WERI-Rb-1 (cell line): Measurements from ENCODE around the gene MT1A.

Experiments used
- DNase-seq: peaks from one replicate; pipeline ENCODE4 v3.0.0-alpha.2; 2020
- H3K27ac ChIP-seq: fragments of 250-450 bp; sonication (Bioruptor Pico); 2 replicates; pipeline ENCODE4 v1.5.1; 2020; ENCODE audit warnings: mild to moderate bottlenecking, moderate library complexity
- H3K27me3 ChIP-seq: fragments of 250-450 bp; sonication (Bioruptor Pico); 2 replicates; pipeline ENCODE4 v1.5.1; 2021; ENCODE audit warnings: mild to moderate bottlenecking, low read depth, moderate library complexity; ENCODE audit not compliant: insufficient read depth, severe bottlenecking
- H3K36me3 ChIP-seq: fragments of 250-450 bp; sonication (Bioruptor Pico); 2 replicates; pipeline ENCODE4 v1.5.1; 2020; ENCODE audit warnings: mild to moderate bottlenecking, moderate library complexity
- H3K4me3 ChIP-seq: 2 replicates; pipeline ENCODE4 v1.5.1; 2011; ENCODE audit warnings: low read depth, mild to moderate bottlenecking, control low read depth, low read length
- H3K9me3 ChIP-seq: fragments of 250-450 bp; sonication (Bioruptor Pico); 2 replicates; pipeline ENCODE4 v1.5.1; 2021; ENCODE audit warnings: mild to moderate bottlenecking, moderate library complexity; ENCODE audit not compliant: severe bottlenecking
- TF ChIP-seq, protein P1 (sequence below): IDR thresholded peaks from 2 replicates; pipeline ENCODE4 v1.5.1; 2011; ENCODE audit warnings: low read depth, mild to moderate bottlenecking, control low read depth, inconsistent platforms, low read length

The MT1A gene

GRCh38 chr16:56631197-56631596, 7.3 kb upstream of the MT1A start:
- no peak for DNase-seq
- no peaks in the 10 kb centered on the region for H3K9me3 ChIP-seq
- H3K36me3 ChIP-seq: no peaks in the 10 kb centered on the region
- TF ChIP-seq, protein P1, sequence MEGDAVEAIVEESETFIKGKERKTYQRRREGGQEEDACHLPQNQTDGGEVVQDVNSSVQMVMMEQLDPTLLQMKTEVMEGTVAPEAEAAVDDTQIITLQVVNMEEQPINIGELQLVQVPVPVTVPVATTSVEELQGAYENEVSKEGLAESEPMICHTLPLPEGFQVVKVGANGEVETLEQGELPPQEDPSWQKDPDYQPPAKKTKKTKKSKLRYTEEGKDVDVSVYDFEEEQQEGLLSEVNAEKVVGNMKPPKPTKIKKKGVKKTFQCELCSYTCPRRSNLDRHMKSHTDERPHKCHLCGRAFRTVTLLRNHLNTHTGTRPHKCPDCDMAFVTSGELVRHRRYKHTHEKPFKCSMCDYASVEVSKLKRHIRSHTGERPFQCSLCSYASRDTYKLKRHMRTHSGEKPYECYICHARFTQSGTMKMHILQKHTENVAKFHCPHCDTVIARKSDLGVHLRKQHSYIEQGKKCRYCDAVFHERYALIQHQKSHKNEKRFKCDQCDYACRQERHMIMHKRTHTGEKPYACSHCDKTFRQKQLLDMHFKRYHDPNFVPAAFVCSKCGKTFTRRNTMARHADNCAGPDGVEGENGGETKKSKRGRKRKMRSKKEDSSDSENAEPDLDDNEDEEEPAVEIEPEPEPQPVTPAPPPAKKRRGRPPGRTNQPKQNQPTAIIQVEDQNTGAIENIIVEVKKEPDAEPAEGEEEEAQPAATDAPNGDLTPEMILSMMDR: no peak
- H3K27me3 ChIP-seq: no peaks in the 10 kb centered on the region
- H3K4me3 ChIP-seq: no peak overlapping the region
- H3K27ac ChIP-seq: no peak overlapping the region

GRCh38 chr16:56631832-56632155, 6.7 kb upstream of the MT1A start:
- TF ChIP-seq, protein P1: no peak
- Histone ChIP-seq H3K27me3 (no peaks in the 10 kb centered on the region), H3K9me3 (no peaks in the 10 kb centered on the region), H3K27ac (no peak overlapping the region), H3K36me3 (no peaks in the 10 kb centered on the region), H3K4me3 (no peak overlapping the region)
- DNase-seq: no peak

GRCh38 chr16:56632156-56632847, 6.2 kb upstream of the MT1A start, which contains the start of gene MT1M:
MT1M (plus strand) TSS chr16:56632659; CDS start chr16:56632732, 73 bp downstream.
- no peak for DNase-seq
- TF ChIP-seq, protein P1: no peak
- no peak within 1 kb of the TSS for H3K27ac ChIP-seq
- no peak within 1 kb of the TSS for H3K4me3 ChIP-seq
- H3K9me3 ChIP-seq: no peaks in the 10 kb centered on the region
- H3K36me3 ChIP-seq: no peaks in the 10 kb centered on the region
- H3K27me3 ChIP-seq: no peaks in the 10 kb centered on the region

- Histone ChIP-seq H3K27me3 (no peaks in the 10 kb centered on the region), H3K27ac (no peak overlapping the region), H3K9me3 (no peaks in the 10 kb centered on the region), H3K36me3 (no peaks in the 10 kb centered on the region), H3K4me3 (no peak overlapping the region)
- DNase-seq: no peak
- TF ChIP-seq, protein P1: no peak
Observed at GRCh38 chr16:56632848-56633365, 5.6 kb upstream of the MT1A start.

GRCh38 chr16:56633535-56633934, 4.9 kb upstream of the MT1A start:
- no peaks in the 10 kb centered on the region for H3K27me3 ChIP-seq
- no peak overlapping the region for H3K4me3 ChIP-seq
- no peak for DNase-seq
- no peaks in the 10 kb centered on the region for H3K36me3 ChIP-seq
- H3K9me3 ChIP-seq: no peaks in the 10 kb centered on the region
- H3K27ac ChIP-seq: no peak overlapping the region
- TF ChIP-seq, protein P1: no peak
